ENCODE measurements around the gene LIG3.
A peak's percentile ranks its signal among the peaks of the same experiment; 100 is the strongest.
"Not testable (repeated sequence)": the region's sequence is repeated elsewhere in the genome, so short reads cannot be mapped to it uniquely, and the experiment has no call there.

The LIG3 gene

GRCh38 chr17:34988644-34989043, 8.3 kb downstream of the LIG3 start:
- TF ChIP-seq JUND (IDR thresholded peaks at IDR 0.05; ENCODE audit: low read depth) = no peak
- in situ Hi-C loops (cut with HindIII; ENCODE audit: low pct_unique_long_range_greater_than_20kb, low sequenced_read_pairs) = no loop called here
- no peak for DNase-seq (ENCODE audit: low read depth in 1 of 2, low spot score in 1 of 2)

GRCh38 chr17:34989473-34989872, 9.2 kb downstream of the LIG3 start:
- in situ Hi-C loops (cut with HindIII; ENCODE audit: low pct_unique_long_range_greater_than_20kb, low sequenced_read_pairs) = no loop called here
- no peak for DNase-seq (ENCODE audit: low read depth in 1 of 2, low spot score in 1 of 2)
- TF ChIP-seq JUND (IDR thresholded peaks at IDR 0.05; ENCODE audit: low read depth) = no peak

GRCh38 chr17:34990921-34991365, 10.6 kb downstream of the LIG3 start:
- DNase-seq (ENCODE audit: low read depth in 1 of 2, low spot score in 1 of 2) = peak in 1 of 2 experiments; percentile 30
- no peak for TF ChIP-seq JUND (IDR thresholded peaks at IDR 0.05; ENCODE audit: low read depth)
- in situ Hi-C loops (cut with HindIII; ENCODE audit: low pct_unique_long_range_greater_than_20kb, low sequenced_read_pairs) = no loop called here

GRCh38 chr17:34991606-34992005, 11.3 kb downstream of the LIG3 start:
- TF ChIP-seq JUND (IDR thresholded peaks at IDR 0.05; ENCODE audit: low read depth) = no peak
- in situ Hi-C loops (cut with HindIII; ENCODE audit: low pct_unique_long_range_greater_than_20kb, low sequenced_read_pairs) = no loop called here
- DNase-seq (ENCODE audit: low read depth in 1 of 2, low spot score in 1 of 2) = no peak

- no peak for TF ChIP-seq JUND (IDR thresholded peaks at IDR 0.05; ENCODE audit: low read depth)
- in situ Hi-C loops (cut with HindIII; ENCODE audit: low pct_unique_long_range_greater_than_20kb, low sequenced_read_pairs) = no loop called here
- DNase-seq (ENCODE audit: low read depth in 1 of 2, low spot score in 1 of 2) = no peak
Observed at GRCh38 chr17:34993031-34993430, 12.7 kb downstream of the LIG3 start.

GRCh38 chr17:34996422-34997285, 16.3 kb downstream of the LIG3 start:
- 0 out of 2 replicates have a peak, but pooled peaks have one; percentile 40 for TF ChIP-seq JUND (IDR thresholded peaks at IDR 0.05; ENCODE audit: low read depth)
- peak; percentile 30 to 62 for DNase-seq (ENCODE audit: low read depth in 1 of 2, low spot score in 1 of 2)
- in situ Hi-C loops (cut with HindIII; ENCODE audit: low pct_unique_long_range_greater_than_20kb, low sequenced_read_pairs) = no loop called here

GRCh38 chr17:34997355-34997862, 17.1 kb downstream of the LIG3 start:
- in situ Hi-C loops (cut with HindIII; ENCODE audit: low pct_unique_long_range_greater_than_20kb, low sequenced_read_pairs) = no loop called here
- TF ChIP-seq JUND (IDR thresholded peaks at IDR 0.05; ENCODE audit: low read depth) = no peak
- peak; percentile 26 to 58 for DNase-seq (ENCODE audit: low read depth in 1 of 2, low spot score in 1 of 2)

GRCh38 chr17:34998205-34998604, 17.9 kb downstream of the LIG3 start:
- peak; percentile 75 to 83 for DNase-seq (ENCODE audit: low read depth in 1 of 2, low spot score in 1 of 2)
- in situ Hi-C loops (cut with HindIII; ENCODE audit: low pct_unique_long_range_greater_than_20kb, low sequenced_read_pairs) = no loop called here
- no peak for TF ChIP-seq JUND (IDR thresholded peaks at IDR 0.05; ENCODE audit: low read depth)

- no peak for TF ChIP-seq JUND (IDR thresholded peaks at IDR 0.05; ENCODE audit: low read depth)
- in situ Hi-C loops (cut with HindIII; ENCODE audit: low pct_unique_long_range_greater_than_20kb, low sequenced_read_pairs) = no loop called here
- DNase-seq (ENCODE audit: low read depth in 1 of 2, low spot score in 1 of 2) = no peak
Observed at GRCh38 chr17:34999456-34999855, 19.1 kb downstream of the LIG3 start.

- DNase-seq (ENCODE audit: low read depth in 1 of 2, low spot score in 1 of 2); in situ Hi-C loops (cut with HindIII; ENCODE audit: low pct_unique_long_range_greater_than_20kb, low sequenced_read_pairs): not testable (repeated sequence)
Observed at GRCh38 chr17:35000965-35001364, 20.7 kb downstream of the LIG3 start.

GRCh38 chr17:35001549-35001948, 21.2 kb downstream of the LIG3 start:
- in situ Hi-C loops (cut with HindIII; ENCODE audit: low pct_unique_long_range_greater_than_20kb, low sequenced_read_pairs) = no loop called here
- no peak for DNase-seq (ENCODE audit: low read depth in 1 of 2, low spot score in 1 of 2)

GRCh38 chr17:35002876-35003551, 22.7 kb downstream of the LIG3 start:
- in situ Hi-C loops (cut with HindIII; ENCODE audit: low pct_unique_long_range_greater_than_20kb, low sequenced_read_pairs) = no loop called here
- no peak for DNase-seq (ENCODE audit: low read depth in 1 of 2, low spot score in 1 of 2)
- TF ChIP-seq JUND (IDR thresholded peaks at IDR 0.05; ENCODE audit: low read depth) = no peak

More at GRCh38 chr17:35001549-35001948, 21.2 kb downstream of the LIG3 start:
- TF ChIP-seq JUND (IDR thresholded peaks at IDR 0.05; ENCODE audit: low read depth) = no peak

GRCh38 chr17:35003778-35004177, 23.5 kb downstream of the LIG3 start:
- no peak for TF ChIP-seq JUND (IDR thresholded peaks at IDR 0.05; ENCODE audit: low read depth)
- in situ Hi-C loops (cut with HindIII; ENCODE audit: low pct_unique_long_range_greater_than_20kb, low sequenced_read_pairs) = no loop called here
- DNase-seq (ENCODE audit: low read depth in 1 of 2, low spot score in 1 of 2) = no peak
